Hematopoietic multipotent progenitor cell treated with erythropoietin and hydrocortisone succinate and interleukin-3 and kit ligand, for 15 days (in vitro differentiated cells): ENCODE measurements around the gene NTSR1.

Source experiments
- DNase-seq: peaks from one replicate; pipeline ENCODE4 v3.0.0-alpha.2; 2015; ENCODE audit warnings: low spot score

NTSR1 gene

DNA sequence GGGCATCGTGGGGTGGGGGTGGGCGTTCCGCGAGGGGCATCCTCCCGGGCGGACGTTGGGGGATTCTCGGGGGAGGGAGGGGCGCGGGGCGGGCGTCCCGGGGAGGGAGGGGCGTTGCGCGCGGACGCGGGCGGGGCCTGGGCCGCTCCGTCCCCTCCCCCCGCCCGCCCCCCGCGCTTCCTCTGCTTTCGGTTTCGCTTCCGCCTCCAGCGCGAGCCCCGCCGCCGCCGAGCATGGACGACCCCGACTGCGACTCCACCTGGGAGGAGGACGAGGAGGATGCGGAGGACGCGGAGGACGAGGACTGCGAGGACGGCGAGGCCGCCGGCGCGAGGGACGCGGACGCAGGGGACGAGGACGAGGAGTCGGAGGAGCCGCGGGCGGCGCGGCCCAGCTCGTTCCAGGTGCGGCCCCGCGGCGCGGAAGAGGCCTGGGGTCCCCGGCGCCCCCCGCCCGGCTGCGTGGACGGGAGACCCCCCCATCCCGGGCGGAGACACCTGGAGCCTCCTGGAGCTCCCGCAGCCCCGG, 96.1 kb downstream of the NTSR1 start, which contains the start of gene OGFR:
Gene OGFR, plus strand, starts transcription at position 209 of the 528 bp plus-strand sequence. Its CDS starts 25 bp downstream, at position 234.
- peak; percentile 67 for DNase-seq

DNA sequence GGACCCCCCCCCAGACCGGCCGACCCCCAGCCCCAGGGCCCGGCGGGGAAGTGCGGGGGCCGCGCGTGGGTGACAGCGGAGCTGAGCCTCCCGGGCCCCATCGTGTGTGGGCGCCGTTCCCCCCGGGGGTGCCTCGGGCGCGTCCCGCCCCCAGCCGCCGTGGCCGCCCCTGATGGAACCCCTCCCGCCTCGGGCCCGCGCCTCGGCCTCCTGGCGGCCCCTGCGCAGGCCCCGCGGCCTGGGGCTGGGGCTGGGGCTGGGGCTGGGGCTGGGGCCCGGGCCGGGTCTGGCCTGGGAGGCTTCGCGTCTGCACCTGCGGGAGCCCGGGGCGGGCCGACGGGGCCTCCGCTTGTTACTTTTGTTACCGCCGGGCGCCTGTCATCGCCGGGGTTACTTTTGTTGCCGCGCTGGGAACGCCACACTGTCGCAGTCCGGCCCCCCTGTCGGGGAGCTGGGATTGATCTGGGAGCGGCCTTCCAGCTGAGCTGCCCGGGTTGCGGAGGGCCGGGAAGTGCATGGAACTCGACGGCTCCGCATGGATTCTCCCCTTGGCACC, 96.6 kb downstream of the NTSR1 start:
- DNase-seq, result no peak

DNA sequence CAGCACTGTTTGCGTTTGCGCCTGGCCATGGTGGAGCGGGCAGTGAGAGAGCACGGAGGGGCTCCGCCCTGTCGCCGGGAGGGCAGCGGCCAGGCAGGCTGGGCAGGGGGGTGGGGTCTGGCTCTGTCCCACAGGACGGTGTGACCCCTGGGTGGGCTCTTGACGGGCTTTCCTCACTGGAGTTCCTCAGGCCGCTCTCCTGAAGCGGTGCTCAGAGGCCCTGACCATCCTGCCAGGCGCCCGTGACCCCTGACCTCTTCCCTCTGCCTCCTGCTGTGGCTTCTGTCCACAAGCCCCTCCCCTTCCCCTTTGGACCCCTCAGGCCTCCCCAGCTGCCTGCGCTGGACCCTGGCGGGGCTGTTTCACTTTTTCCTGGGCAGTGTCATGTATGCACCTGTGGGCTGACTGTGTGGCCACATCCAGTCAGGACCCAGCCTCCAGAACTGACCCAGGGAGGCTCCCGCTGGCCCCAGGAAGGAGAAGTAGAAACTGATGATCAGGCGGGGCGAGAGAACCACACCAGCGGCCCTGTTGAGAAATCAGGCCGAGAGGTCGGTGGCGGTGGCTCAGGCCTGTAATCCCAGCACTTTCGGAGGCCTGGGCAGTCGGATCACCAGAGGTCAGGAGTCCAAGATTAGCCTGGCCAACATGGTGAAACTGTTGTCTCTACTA, 97.2 kb downstream of the NTSR1 start:
- DNase-seq, result no peak

DNA sequence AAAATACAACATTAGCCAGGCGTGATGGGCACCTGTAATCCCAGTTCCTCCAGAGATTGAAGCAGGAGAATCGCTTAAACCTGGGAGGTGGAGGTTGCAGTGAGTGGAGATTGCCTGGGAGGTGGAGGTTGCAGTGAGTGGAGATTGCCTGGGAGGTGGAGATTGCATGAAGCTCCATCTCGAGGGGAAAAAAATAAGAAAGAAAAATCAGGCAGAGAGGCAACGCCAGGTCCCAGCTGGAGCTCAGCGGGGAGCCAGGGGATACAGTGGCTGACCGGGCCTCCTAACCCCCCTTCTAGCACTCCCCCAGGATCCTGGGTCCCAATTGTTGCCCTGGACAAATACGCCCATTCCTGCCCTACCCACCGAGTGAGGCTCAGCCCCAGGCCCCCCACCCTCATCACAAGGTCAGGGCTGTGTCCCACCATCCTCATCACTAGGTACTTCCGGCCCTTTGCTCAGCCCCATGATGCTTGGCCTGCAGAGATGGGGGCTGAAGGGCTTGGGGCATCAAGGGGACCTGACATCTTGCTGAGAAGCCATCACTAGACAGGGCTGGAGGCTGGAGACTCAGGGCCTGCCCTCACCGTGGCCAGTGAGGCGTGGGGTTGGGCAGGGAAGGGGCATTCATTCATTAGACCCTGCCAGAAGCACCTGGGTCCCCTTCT, 97.9 kb downstream of the NTSR1 start:
- no peak for DNase-seq

DNA sequence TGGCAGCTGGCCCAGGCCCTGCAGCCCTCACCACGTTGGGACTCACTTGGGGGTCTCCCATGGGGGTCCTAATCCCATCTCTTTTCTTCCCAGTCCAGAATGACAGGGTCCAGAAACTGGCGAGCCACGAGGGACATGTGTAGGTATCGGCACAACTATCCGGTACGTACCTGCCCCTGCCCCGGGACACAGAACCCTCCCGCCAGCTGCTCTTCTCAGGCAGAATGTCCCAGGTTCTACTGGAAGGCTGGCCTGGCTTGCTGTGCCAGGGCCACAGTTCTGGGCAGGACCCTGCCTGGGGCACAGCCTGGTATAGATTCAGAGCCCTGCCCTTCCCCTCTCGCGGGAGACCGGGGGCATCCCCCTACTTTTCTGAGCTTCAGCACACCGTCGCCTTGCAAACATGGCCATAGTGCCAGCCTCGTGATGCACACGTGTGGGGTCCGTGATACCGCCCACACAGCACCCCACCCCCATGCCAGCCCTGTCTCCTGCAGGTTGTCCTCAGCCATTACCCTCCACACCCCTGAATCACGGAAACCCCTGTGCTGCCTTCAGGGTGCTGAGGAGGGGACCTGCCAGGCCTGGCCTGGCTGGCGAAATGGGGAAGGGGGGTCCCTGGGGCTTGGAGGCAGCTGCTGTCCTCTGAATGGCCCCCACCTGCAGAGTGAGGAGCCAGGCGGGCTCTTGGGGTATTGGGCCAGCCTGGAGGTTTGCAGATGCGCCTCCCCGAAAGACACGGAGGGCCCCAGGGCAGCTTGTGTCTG, 99.0 kb downstream of the NTSR1 start:
- no peak for DNase-seq

DNA sequence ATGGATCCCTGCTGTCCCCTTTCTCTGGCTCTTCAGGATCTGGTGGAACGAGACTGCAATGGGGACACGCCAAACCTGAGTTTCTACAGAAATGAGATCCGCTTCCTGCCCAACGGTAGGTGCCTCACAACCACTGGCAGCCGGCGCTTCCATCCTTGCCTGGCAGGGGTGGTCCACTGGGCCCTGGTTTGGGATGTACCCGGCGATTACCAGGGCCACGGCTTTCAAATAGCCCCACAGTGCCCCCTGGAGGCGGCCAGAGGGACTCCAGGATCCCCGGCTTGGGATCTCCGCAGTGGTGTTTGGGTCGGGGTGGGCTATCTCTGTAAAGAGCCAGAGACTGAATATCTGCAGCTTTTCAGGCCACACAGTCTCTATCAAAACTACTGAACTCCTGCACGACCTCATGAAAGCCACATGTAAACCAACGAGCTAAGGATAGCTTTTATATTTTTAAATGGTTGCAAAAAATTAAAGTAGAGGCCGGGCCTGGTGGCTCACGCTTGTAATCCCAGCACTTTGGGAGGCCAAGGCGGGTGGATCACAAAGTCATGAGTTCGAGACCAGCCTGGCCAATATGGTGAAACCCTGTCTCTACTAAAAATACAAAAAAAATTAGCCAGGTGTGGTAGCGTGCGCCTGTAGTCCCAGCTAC, 99.7 kb downstream of the NTSR1 start:
- peak; percentile 80 for DNase-seq

DNA sequence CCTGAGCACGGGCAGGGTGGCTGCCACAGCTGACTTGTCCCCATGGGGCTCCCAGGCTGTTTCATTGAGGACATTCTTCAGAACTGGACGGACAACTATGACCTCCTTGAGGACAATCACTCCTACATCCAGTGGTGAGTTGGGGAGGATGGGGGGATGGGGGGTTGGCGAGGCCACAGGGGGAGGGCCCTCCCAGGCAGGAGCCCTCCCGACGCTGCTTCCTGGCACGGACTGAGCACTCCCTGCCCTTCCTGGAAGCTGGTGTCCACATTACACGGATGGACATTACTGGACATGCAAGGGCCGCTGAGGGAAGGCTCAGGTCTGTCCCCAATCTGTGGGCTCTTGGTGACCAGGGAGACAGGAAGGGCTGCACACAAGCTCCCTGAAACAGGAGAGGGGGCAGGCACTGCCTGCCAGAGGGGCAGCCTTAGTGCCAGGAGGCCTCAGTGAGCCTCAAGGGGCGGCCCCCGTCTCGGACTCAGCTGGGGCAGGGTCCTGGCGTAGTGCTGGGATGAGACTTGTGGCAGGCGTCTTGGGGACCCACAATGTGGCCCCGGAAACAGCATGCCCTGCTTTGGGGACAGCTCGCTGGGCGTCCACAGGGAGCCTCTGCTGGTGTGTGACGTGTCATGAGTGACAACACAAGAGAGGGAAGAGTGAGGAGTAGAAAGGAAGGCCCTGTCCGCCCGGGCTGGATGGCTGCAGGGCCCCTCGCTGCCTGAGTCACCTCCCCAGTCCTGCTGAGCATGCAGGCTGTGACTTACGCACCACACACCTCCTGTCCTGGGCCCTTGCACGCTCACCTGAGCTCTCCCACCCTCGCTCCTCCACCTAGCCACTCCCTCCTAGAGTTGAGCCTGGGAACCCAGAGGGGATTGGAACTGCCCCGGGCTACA, 101.1 kb downstream of the NTSR1 start:
- no peak for DNase-seq

DNA sequence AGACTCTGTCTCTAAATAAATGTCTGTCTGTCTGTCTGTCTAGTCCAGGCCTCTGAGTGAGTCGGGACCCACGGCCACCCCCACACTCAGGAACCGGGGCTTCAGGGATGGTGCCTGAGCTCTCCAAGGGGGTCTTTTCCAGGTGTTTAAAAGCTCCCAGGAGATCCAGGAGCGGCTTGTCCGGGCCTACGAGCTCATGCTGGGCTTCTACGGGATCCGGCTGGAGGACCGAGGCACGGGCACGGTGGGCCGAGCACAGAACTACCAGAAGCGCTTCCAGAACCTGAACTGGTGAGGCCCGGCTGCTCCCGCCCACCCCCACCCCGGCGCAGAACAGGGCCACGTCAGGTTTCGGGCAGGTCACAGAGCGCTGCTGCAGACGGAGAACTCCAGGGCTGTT, 102.7 kb downstream of the NTSR1 start:
- DNase-seq, result no peak

DNA sequence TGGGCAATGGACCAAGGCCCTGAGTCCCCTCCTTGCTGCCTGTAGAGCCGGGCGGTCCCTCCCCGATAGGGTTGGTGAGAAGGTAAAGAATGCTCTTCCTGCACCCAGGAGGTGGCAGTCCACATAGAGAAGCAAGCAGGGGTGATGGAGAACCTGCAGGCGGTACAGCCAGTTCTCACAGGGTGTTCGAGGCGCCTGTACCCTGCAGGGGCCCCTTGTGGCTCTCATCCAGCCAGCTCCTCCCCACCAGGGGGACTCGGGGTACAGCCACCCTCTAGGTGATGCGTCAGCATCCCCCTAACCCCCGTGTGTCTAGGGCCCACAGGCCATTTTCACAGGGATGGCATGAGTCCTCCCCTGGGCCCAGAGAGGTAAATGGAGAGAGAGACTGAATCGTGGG, 103.1 kb downstream of the NTSR1 start:
- no peak for DNase-seq
